ENCODE results near the gene STOML2.
A peak's percentile ranks its signal among the peaks of the same experiment; 100 is the strongest.

Gene STOML2

GRCh38 chr9:35072461-35073278, 30.3 kb downstream of the STOML2 start, which contains the start of gene VCP:
TSS of gene VCP (minus strand) at chr9:35072625. CDS start at chr9:35072353, 272 bp downstream.
- DNase-seq (ENCODE audit: low spot score): peak; percentile 99

GRCh38 chr9:35071814-35072460, 31.0 kb downstream of the STOML2 start:
- peak; percentile 90 for DNase-seq (ENCODE audit: low spot score)

GRCh38 chr9:35070823-35071813, 31.8 kb downstream of the STOML2 start:
- peak; percentile 46 for DNase-seq (ENCODE audit: low spot score)

GRCh38 chr9:35069020-35069419, 33.9 kb downstream of the STOML2 start:
- no peak for DNase-seq (ENCODE audit: low spot score)

GRCh38 chr9:35067056-35067455, 35.9 kb downstream of the STOML2 start:
- DNase-seq (ENCODE audit: low spot score): no peak

- no peak for DNase-seq (ENCODE audit: low spot score)
These were observed 42.3 kb downstream of the STOML2 start for GRCh38 chr9:35060548-35061207.

- DNase-seq (ENCODE audit: low spot score): no peak
These were observed 43.5 kb downstream of the STOML2 start for GRCh38 chr9:35059438-35059837.

- DNase-seq (ENCODE audit: low spot score): no peak
These were observed 45.7 kb downstream of the STOML2 start for GRCh38 chr9:35057271-35057620.

- no peak for DNase-seq (ENCODE audit: low spot score)
These were observed 46.2 kb downstream of the STOML2 start for GRCh38 chr9:35056571-35057270.

GRCh38 chr9:35054871-35055644, 47.9 kb downstream of the STOML2 start:
- DNase-seq (ENCODE audit: low spot score): no peak

GRCh38 chr9:35054185-35054835, 48.6 kb downstream of the STOML2 start:
- DNase-seq (ENCODE audit: low spot score): no peak

GRCh38 chr9:35051069-35051967, 51.6 kb downstream of the STOML2 start:
- peak; percentile 55 for DNase-seq (ENCODE audit: low spot score)

All from AG08396 (cell line).